Kidney epithelial cell (primary cell): ENCODE measurements around the gene RHOU. TPM values are rescaled to one million over a fixed set of nuclear protein-coding genes. Genes with fewer than 3 reads are reported as not detected.

Experiments
- DNase-seq: peaks from one replicate; pipeline ENCODE4 v3.0.0-alpha.2; 2010; ENCODE audit warnings: low read depth
- H3K27me3 ChIP-seq: 2 replicates; pipeline ENCODE4 v1.6.0; 2011; ENCODE audit warnings: low read length; ENCODE audit not compliant: control insufficient read depth, insufficient read depth
- H3K36me3 ChIP-seq: 2 replicates; pipeline ENCODE4 v1.5.1; 2011; ENCODE audit warnings: low read length; ENCODE audit not compliant: control insufficient read depth, insufficient read depth
- H3K4me3 ChIP-seq: 2 replicates; pipeline ENCODE4 v1.5.1; 2011; ENCODE audit warnings: low read depth, mild to moderate bottlenecking, control low read depth, low read length
- CTCF ChIP-seq: IDR thresholded peaks from 2 replicates; pipeline ENCODE4 v1.5.1; 2011; ENCODE audit warnings: mild to moderate bottlenecking, moderate library complexity, low read length, control low read depth, inconsistent platforms; ENCODE audit not compliant: insufficient read depth, poor library complexity, severe bottlenecking
- total RNA-seq: library from RNA; depleted of rRNA; stranded (reverse); fragments of >200 nt; gene quantifications from 2 replicates; pipeline ENCODE4 v1.2.3, GENCODE V29; 2015

Gene RHOU
- total RNA-seq, 1 donor from 2014 or later = 1.0 TPM

GRCh38 chr1:228750915-228751314, 15.6 kb downstream of the RHOU start:
- peaks cover 10% of the 10 kb centered on the region for H3K27me3 ChIP-seq
- DNase-seq = no peak
- H3K36me3 ChIP-seq = no peaks in the 10 kb centered on the region
- H3K4me3 ChIP-seq = no peak overlapping the region
- TF ChIP-seq CTCF = no peak

GRCh38 chr1:228751360-228752098, 16.2 kb downstream of the RHOU start:
- Histone ChIP-seq H3K27me3 (peaks cover 14% of the 10 kb centered on the region), H3K36me3 (no peaks in the 10 kb centered on the region), H3K4me3 (no peak overlapping the region)
- no peak for TF ChIP-seq CTCF
- no peak for DNase-seq

DNA sequence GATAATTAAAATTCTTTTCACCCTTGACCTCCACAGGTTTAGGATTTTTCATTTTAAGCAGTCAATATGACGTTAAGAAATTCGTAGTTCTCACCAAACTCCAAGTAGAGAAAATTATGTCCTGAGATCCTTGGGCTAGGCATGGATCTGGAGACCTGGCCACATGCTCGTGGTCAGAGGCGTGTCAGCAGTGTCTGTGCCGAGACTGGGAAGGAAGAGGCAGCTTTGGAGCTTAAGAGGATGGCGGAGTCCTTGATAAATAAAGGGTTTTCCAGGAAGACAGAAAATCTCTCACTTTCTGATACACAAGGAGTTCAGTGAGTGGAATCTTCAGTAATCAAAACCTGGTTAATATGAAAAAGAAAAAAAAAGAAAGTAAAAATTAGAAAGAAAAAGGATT, 17.0 kb downstream of the RHOU start:
- no peak for TF ChIP-seq CTCF
- no peak for DNase-seq
- Histone ChIP-seq H3K36me3 (no peaks in the 10 kb centered on the region), H3K27me3 (peaks cover 14% of the 10 kb centered on the region), H3K4me3 (no peak overlapping the region)

DNA sequence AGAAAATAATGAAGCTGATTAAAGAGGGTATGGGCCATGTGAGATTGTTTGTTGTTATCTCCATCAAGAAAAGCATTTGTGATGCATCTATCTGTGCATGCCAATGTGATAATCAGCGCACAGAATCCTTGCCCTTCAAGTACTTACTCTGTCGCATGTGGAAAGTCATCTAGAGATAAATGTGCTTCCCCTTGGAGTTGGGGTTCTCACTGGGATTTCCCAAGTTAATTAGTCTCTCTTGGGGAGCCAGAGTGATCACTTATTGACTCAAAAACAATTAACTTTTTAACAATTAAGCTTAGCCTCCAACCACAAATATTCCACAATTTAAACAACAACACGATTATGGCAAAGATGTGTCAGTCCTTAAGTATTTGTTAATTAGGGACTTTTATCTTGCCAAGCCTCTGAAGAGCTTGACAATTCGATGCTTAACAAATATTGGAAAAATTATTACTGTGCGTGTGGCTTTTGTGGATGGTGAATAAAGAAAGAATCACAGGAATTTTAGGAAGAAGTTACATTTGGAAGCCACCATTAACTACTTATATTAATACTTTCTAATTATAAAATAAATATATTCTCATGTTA, 17.5 kb downstream of the RHOU start:
- no peak for TF ChIP-seq CTCF
- no peak overlapping the region for H3K4me3 ChIP-seq
- no peaks in the 10 kb centered on the region for H3K36me3 ChIP-seq
- no peak for DNase-seq
- H3K27me3 ChIP-seq = peaks cover 14% of the 10 kb centered on the region

- no peak overlapping the region for H3K4me3 ChIP-seq
- no peaks in the 10 kb centered on the region for H3K36me3 ChIP-seq
- H3K27me3 ChIP-seq = peaks cover 14% of the 10 kb centered on the region
- DNase-seq = no peak
- no peak for TF ChIP-seq CTCF
Measured at GRCh38 chr1:228753287-228753686, 18.0 kb downstream of the RHOU start.
